NCI-H2081 (cell line): Measurements from ENCODE around the gene MSGN1.

ENCODE experiments used
- DNase-seq, 2 experiments: peaks; one replicate each; lab custom pipeline; 2025; lab: John Stamatoyannopoulos, UW

The MSGN1 gene, protein sequence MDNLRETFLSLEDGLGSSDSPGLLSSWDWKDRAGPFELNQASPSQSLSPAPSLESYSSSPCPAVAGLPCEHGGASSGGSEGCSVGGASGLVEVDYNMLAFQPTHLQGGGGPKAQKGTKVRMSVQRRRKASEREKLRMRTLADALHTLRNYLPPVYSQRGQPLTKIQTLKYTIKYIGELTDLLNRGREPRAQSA

DNA sequence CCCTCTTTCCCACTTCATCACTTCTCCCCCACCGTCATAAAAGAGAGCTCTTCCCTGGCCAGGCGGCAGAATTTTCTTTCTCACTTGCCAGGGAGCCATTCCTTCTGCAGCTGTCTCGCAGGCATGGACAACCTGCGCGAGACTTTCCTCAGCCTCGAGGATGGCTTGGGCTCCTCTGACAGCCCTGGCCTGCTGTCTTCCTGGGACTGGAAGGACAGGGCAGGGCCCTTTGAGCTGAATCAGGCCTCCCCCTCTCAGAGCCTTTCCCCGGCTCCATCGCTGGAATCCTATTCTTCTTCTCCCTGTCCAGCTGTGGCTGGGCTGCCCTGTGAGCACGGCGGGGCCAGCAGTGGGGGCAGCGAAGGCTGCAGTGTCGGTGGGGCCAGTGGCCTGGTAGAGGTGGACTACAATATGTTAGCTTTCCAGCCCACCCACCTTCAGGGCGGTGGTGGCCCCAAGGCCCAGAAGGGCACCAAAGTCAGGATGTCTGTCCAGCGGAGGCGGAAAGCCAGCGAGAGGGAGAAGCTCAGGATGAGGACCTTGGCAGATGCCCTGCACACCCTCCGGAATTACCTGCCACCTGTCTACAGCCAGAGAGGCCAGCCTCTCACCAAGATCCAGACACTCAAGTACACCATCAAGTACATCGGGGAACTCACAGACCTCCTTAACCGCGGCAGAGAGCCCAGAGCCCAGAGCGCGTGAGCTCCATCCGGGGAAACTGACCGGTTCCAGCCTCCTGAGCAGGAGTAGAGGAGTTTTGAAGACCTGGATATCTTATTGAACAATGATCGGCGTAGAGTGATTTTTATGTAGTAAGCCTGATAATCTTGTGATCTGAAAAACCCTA, at the start of gene MSGN1:
TSS of gene MSGN1 (plus strand) at position 65 of the 850 bp plus-strand sequence. CDS start at position 124, 59 bp downstream.
- no peak for DNase-seq

DNA sequence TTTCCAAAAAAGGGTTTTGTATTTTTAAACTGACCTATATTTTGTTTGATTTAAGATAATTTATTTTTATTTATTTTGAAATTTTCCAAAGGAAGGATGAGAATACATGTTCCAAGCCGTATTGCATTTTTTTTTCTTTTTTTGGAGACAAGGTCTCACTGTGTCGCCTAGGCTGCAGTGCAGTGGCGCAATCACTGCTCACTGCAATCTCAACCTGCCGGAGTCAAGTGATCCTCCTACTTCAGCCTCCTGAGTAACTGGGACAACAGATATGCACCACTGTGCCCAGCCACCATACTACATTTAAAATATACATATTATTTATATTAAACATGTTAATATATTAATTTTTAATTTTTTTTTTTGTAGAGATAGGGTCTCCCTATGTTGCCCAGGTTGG, 47.4 kb upstream of the MSGN1 start:
- no peak for DNase-seq

DNA sequence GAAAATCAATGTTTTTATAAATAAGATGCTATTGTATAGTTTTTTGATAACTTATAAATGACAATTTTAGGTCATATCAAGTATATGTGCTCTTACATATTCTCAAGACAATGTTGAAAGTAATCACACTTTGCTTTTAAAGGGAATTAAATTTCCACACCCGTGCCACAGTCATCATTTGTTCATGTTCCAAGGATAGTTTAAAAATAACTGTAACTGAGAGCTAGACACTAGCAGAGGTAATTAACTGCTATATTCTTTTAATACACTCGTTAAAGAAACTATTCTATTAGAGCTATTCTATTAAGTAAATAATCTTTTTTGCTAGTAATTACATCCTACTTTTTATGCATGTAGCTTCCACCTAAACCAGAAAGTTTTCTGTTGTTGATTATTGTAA, 44.3 kb upstream of the MSGN1 start:
- DNase-seq = no peak

DNA sequence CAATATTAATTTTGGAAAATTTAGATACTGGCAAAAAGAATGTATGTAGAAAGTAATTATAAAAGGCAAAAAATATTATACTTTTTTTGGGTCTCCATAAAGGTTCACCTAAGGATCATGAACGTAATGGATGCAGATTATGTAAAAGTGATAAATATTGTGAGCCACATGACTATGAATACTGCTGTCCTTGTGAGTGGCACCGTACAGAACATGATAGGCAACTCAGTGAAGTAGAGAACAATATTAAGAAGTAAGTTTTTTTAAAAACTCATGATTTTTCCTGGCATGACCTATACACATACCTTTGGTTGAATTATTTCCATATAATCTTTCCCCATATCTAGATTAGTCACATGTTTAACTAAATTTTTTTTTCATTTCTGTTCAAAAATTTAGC, 43.7 kb upstream of the MSGN1 start:
- no peak for DNase-seq

DNA sequence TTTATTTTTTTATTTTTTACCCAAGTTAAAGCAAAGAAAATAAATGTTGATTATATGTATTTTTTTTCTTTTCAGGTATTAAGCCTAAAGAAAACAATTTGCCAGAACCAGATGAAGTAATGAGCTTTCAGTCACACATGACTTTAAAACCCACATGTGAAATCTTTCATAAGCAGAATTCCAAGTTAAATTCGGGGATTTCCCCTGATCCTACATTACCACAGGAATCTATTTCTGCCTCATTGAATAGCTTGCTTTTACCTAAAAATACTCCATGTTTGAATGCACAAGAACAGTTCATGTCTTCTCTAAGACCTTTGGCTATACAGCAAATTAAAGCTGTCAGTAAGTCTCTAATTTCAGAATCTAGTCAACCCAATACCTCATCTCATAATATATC, 35.7 kb upstream of the MSGN1 start:
- no peak for DNase-seq

DNA sequence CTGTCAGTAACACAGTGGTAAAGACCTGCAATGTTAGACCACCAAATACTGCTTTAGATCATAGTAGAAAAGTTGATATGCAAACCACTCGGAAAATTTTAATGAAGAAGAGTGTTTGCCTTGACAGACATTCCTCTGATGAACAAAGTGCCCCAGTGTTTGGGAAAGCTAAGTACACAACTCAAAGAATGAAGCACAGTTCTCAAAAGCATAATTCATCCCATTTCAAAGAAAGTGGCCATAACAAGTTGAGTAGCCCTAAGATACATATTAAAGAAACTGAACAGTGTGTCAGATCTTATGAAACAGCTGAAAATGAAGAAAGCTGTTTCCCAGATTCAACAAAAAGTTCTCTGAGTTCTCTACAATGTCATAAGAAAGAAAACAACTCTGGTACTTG, 34.8 kb upstream of the MSGN1 start:
- DNase-seq = no peak

DNA sequence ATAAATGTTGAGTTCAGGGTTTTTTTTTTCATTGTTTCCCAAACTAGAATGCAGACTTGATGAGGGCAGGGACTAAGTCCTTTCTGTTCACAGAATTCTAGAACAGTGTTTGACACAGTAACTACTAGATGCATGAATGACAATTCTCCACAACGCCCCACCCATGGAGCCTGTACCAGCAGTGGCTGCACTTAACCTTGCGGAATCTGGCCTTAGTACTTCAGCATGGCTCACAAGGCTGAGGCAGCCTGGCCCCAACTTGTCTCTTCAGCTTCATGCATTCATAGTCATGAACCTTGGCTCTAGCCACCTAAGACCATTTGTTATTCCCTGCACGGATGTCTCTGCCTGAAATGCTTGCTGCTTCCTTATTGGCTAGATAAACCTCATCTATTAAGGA, 29.5 kb upstream of the MSGN1 start:
- no peak for DNase-seq

DNA sequence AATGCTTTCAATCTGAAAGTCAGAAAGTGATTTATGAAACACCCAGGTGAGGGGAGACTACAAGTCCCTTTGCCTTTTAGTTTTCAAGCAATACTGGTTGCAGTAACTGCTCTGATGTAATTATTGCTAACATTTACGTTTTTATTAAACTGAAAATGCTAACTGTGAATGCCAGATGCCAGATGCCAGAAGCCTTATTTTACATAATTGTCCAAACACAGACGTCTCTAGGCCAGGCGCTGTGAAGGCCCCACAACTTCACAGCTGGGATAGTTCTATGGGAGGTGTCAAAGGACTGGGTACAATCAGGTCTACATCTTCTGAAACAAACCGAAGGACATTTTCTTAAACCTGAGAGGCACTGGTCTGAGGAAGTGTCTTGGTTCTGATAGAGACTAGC, 27.5 kb upstream of the MSGN1 start:
- no peak for DNase-seq

DNA sequence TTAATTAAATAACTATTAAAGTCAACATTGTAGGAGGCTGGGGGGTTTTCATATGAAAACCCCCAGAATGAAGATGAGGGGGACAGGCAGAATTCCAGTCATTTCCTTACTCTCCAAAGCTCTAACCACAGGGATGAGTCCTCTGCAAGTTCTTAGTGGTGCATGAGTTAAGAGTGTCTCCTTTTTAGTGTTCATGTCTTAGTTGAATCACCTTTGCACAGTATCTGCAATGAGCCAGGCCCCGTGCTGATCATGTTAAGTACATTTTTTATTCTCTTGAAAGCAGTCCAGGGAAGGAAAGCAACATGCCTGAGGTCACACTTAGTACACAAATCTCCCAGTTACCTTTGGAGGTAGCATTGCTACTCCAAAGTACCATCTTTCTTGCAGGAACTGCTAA, 25.7 kb upstream of the MSGN1 start:
- DNase-seq = no peak

DNA sequence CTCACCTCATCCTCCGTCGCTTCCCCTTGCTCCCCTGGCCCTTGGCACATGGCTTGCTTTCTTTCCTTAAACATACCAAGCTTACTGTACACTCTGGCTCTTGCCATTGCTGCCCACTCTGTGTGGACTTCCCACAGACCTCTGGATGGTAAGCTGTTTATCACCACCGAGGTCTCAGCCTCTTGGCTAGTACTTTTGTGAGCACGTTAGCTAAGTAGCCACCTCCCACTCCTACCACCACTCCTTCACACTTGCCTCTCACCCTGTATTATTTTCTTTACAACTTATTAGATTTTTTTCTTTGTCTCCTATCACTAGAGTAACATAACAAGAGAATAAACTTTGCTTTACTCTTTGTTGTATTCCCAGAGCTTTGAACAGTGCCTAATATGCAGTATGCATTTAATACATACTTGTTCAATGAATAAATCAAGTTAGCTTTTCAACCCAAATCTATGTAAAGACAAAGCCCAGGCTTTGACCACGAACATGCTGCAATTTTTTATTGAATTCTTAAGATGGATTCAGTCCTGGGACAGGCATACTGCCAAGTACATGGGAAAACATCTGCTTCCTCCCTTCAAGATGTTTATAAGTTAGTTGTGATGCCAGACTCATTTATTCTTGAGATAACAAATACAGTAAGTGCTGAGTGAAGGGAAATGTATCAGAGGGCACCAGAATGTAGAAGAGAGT, 25.0 kb upstream of the MSGN1 start:
- no peak for DNase-seq

DNA sequence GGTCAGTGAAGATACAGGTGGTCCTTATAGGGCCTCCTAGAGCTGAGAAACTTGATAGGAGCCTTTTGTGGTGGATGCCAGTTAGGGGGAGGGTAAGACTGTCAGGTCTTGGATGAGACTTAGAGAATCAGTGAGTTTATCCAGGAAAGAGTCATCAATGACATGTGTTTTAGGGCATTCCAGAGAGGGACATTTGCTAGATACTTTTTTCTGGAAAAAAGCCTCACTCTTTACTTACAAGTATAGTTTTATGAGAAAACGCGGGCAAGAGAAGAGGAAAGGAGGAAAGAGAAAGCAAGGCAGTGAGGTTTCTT, 24.5 kb upstream of the MSGN1 start:
- DNase-seq = no peak

DNA sequence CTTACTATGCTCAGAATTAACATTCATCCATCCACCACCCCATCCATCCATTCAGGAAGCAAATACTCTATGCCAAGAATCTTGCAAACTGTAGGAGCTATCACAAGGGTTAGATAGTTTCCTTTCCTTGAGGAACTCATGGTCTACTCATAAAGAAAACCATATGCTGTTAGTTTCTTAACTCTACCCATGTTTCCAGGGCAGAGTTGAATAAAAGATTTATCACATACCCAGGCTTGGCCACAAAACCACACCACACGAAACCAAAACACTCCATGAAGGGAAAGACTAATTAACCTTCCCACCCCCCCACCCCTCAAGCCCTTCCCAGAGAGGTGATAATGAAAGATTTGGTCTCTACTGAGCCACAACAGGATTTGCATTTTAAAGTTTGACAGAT, 23.7 kb upstream of the MSGN1 start:
- DNase-seq = no peak

DNA sequence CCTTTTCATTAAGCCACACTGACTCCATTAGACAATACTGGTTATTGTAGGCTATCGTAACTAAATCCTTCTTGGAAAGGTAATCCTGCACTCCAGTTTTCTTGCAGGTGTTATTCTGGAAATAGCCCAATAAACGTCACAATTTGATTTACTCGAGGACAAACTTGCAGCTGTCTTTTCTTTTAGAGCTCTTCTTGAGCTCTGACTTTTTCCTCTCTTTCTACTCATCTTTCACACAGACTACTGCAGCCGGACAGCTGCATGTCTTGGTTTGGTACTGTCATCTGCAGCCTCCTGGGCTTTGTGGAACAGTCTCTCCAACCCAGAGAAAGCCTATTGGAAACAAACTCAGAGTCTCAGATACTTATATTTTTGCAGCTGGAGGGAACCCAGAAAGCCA, 23.0 kb upstream of the MSGN1 start:
- DNase-seq = no peak

DNA sequence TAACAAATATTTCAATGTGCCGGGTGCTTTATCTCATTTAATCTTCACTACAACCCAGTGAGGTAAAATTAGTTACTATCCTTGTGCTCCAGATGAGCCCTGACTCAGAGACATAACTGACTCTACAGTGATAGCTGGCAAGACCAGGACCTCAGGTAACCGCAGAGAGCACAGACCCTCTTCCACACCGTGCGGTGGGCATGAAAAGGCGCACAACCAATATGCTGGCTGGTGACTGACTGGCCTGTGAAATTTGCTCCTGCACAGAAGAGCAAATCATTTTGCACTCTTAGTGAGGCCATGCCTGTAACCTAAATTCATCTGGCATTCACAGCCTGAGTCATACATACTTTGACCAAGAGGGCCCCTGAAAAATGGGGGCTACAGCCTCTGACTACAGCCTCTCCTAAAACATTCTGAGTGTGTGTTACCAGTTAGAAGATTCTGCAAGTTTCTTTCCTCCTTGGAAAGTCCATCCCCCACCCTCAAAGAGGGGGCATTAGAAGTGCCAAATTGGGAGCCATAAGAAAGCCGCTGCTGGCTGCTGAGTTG, 22.4 kb upstream of the MSGN1 start:
- no peak for DNase-seq

DNA sequence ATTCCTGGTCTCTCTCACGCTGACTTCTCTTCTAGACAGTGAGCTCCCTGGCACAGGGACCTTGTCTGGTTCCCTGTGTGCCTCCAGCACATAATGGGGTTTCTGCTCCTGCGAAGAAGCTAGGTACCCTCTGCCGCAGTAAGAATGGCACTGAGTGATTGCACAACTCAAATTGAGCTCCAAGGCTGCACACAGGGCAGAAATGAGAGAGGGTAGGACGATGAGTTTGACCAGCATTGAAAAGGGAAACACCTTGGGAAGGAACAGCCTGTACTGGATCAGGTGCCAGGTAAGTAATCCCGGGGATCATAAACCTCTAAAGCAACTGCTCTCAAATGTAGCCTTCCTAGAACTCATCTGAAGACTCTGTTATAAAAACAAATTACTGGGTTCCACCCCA, 21.0 kb upstream of the MSGN1 start:
- DNase-seq = no peak

DNA sequence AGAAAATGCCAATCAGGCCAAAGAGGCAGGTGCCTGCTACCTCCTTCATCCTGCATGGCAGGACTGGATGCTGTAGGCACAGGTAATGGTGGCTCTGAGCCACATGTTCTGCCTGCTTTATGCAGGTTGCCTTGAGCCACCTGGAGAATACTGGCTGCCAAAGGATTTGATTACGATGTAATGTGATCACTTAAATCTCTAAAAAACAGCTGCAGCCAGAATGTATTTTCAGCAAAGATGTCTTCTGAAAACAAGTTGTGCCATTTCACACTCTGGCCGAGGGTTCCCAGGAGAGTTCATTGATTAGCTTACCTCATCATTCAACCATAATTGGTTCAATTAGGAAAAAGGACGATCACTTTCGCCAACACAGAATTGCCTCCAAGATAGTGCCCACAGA, 17.9 kb upstream of the MSGN1 start:
- DNase-seq = peak; percentile 36 to 64

DNA sequence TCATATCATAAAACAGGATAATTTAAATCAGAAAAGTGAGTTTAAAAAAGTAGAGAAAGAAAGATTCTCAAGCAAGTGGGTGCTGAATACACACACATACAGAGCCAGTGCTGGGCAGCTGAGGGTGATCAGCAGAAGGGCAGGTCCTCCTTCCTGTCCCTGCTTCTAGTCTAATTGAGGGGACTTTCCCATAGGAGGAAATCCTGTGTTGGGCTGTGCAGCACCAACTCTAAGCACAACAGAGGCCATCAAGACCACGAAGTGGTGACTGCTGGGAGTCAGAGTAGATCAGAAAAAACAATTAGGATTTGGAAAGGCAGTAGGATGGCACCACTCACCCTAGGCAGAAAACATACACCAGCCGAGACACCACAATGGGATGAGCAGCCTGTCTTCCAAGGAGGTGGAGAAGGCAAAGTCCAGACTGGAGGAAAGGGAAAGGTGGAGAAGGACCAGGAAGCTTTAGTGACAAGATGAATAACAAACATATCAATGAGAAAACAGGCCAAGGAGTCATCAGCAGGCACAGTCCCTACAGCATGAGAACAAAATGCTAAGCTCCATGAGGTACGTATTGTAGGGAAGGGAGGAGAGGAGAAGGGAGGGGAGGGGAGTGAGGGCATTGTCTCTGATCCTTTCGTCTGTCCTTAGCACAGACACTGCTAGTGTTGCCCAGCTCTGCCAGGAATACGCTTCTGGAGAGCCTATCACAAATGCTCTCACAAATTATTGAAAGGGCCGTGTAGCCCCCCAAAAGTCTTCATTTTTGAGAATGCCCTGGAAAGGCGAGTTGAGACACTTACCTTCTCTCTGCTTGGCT, 16.7 kb upstream of the MSGN1 start:
- DNase-seq = no peak

DNA sequence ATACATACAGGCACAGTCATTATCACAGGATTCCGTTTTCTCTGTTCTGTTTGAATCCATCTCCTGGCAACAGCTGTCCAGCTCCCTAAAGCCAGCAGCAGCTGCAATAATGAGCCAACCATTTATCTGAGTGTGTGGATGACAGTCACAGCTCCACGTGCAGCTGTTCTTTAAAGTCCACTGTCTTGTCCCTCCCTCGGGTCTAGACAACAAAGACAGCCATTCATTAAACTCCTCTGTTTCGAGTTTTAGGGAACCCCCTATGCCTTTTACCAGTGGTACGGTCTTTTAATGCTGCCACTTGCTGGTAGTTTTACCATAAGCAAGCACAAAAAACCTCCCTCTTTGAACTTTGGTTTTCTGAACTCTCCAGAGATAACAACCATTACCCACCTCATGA, 16.0 kb upstream of the MSGN1 start:
- peak; percentile 39 to 58 for DNase-seq

DNA sequence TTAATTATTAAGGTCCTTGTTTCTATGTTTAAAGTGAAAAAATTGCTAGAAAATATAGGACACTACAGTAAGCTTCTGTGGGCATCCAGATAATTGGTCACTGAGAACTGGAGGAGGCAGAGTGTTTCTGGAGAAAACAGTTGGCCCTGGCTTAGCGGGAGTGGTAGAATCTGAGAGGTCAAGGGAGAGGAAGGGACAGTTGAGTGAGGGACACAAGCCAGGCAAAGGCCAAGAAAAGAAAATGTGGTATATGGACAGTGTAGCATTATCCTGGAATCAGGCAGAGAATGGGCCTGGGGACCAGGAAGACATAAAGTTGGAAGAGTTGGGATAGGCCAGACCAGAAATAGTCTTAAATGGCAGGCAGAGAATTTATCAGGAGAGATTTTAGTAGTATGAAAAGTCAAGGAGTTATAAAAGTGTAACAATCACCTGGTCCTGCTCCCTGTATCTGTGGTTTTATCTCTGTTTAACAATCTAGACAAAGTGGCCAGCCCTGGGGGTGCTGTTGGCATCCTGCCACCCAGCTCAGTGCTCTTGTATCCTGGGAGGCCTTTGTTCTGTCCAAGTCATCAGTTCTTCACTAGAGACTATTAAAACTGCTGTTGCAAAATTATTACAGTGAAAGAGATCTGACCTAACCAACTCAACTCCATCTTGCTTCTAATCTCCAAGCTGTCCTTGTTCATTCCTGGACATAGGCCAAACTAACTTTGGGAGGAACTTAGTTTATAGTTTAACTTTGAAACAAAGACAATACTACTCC, 15.4 kb upstream of the MSGN1 start:
- peak in 1 of 2 experiments; percentile 25 for DNase-seq

DNA sequence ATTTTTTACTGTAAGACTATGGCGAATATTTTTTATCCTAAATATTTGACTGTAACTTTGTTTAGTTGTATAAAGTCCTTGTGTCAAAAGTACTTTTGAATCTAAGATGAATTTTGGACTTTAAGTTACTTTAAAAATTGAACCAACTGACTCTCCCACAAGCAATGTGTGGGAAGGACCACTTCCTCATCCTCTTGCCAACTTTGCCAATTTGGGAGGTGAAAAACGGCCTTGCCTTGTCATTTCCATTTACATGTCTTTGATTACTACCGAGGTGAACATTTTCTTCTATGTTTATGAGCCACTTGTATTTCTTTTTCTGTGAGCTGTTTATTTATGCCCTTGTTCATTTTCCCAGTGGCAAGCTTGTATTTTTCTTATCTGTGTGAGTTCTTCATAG, 12.8 kb upstream of the MSGN1 start:
- no peak for DNase-seq

DNA sequence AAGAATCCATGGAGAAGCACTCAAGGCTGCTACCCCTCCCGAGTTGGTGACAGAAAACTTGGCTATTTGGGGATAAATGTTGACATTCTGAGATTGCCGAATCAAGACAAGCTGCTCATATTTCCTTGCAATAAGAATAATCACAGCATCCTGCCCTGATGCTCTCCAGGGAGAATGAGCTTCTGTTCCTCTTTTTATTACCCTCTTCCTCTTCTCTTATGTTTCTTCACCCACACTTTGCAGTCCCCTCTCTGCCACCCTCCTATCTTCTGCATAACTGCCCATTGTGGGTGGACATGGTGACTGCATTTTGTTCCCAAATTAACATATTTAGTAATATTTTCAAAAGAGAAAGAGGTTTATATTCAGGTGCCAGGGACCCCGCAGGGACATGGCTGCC, 11.9 kb upstream of the MSGN1 start:
- no peak for DNase-seq
